ENCODE measurements around the gene HDAC4.

DNA sequence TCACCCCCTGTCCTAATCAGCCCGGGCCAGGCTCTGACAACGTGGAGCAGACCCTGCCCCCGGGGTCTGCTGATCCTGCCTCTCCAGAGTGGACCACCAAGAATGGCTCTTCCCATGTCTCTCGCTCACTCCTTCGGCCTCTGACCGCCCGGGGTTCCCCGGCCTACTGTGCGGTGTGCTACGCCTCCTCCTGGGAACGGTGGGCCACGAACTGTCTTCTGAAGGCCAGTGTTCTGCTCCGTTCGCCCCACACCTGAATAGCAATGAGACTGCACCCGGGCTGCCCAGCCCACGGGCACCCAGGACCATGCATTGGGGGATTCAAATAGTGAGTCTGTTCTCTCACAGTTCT, 363.3 kb downstream of the HDAC4 start:
- TF ChIP-seq, protein P1, sequence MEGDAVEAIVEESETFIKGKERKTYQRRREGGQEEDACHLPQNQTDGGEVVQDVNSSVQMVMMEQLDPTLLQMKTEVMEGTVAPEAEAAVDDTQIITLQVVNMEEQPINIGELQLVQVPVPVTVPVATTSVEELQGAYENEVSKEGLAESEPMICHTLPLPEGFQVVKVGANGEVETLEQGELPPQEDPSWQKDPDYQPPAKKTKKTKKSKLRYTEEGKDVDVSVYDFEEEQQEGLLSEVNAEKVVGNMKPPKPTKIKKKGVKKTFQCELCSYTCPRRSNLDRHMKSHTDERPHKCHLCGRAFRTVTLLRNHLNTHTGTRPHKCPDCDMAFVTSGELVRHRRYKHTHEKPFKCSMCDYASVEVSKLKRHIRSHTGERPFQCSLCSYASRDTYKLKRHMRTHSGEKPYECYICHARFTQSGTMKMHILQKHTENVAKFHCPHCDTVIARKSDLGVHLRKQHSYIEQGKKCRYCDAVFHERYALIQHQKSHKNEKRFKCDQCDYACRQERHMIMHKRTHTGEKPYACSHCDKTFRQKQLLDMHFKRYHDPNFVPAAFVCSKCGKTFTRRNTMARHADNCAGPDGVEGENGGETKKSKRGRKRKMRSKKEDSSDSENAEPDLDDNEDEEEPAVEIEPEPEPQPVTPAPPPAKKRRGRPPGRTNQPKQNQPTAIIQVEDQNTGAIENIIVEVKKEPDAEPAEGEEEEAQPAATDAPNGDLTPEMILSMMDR (IDR thresholded peaks at IDR 0.05), result no peak
- TF ChIP-seq, protein P2, sequence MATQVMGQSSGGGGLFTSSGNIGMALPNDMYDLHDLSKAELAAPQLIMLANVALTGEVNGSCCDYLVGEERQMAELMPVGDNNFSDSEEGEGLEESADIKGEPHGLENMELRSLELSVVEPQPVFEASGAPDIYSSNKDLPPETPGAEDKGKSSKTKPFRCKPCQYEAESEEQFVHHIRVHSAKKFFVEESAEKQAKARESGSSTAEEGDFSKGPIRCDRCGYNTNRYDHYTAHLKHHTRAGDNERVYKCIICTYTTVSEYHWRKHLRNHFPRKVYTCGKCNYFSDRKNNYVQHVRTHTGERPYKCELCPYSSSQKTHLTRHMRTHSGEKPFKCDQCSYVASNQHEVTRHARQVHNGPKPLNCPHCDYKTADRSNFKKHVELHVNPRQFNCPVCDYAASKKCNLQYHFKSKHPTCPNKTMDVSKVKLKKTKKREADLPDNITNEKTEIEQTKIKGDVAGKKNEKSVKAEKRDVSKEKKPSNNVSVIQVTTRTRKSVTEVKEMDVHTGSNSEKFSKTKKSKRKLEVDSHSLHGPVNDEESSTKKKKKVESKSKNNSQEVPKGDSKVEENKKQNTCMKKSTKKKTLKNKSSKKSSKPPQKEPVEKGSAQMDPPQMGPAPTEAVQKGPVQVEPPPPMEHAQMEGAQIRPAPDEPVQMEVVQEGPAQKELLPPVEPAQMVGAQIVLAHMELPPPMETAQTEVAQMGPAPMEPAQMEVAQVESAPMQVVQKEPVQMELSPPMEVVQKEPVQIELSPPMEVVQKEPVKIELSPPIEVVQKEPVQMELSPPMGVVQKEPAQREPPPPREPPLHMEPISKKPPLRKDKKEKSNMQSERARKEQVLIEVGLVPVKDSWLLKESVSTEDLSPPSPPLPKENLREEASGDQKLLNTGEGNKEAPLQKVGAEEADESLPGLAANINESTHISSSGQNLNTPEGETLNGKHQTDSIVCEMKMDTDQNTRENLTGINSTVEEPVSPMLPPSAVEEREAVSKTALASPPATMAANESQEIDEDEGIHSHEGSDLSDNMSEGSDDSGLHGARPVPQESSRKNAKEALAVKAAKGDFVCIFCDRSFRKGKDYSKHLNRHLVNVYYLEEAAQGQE (IDR thresholded peaks at IDR 0.05; ENCODE audit: insufficient read depth in 1 of 2, low read depth in 2 of 2, low read length in 1 of 2), result no peak
